Lower lobe of right lung (tissue), 2 donors: ENCODE data around the gene ETFDH. TPM values are rescaled to one million over a fixed set of nuclear protein-coding genes. Genes with fewer than 3 reads are reported as not detected.
A peak's percentile ranks its signal among the peaks of the same experiment; 100 is the strongest.

Source experiments
- ATAC-seq, 2 donors: fragments of 200-7000 bp; cut with Tn5 transposase; one replicate each; pipeline ENCODE4 v1.9.1; 2020 to 2022; ENCODE audit warnings: mild to moderate bottlenecking in 2 of 2, moderate library complexity in 2 of 2
- DNase-seq: peaks from one replicate; pipeline ENCODE4 v3.0.0-alpha.2; 2020
- H3K27ac ChIP-seq: fragments of 200-600 bp; one replicate; pipeline ENCODE4 v1.8.0; 2022
- H3K27me3 ChIP-seq: fragments of 200-600 bp; one replicate; pipeline ENCODE4 v1.8.0; 2022; ENCODE audit warnings: low read depth
- H3K36me3 ChIP-seq: fragments of 200-600 bp; one replicate; pipeline ENCODE4 v1.8.0; 2022; ENCODE audit warnings: mild to moderate bottlenecking
- H3K4me1 ChIP-seq: fragments of 200-600 bp; one replicate; pipeline ENCODE4 v1.8.0; 2022
- H3K4me3 ChIP-seq: fragments of 200-600 bp; one replicate; pipeline ENCODE4 v1.8.0; 2022; ENCODE audit warnings: mild to moderate bottlenecking
- H3K9me3 ChIP-seq: fragments of 200-600 bp; one replicate; pipeline ENCODE4 v1.8.0; 2022
- intact Hi-C: fragments of 100-400 bp; cut with DNase I; formaldehyde crosslinking; loops from one replicate; pipeline ENCODE4 v1.11.0; 2022
- total RNA-seq: library from RNA; stranded (reverse); fragmentation: NEBNext Ultra II Directional; extraction: Animal tissue kit (Norgen Biotek cat#: 25700); gene quantifications from one replicate; pipeline ENCODE4 v1.2.1, GENCODE V29; 2021
- TF ChIP-seq, protein P1 (sequence below): fragments of 200-600 bp; IDR thresholded peaks from one replicate; pipeline ENCODE4 v1.8.0; 2022; ENCODE audit warnings: antibody characterized with exemption, mild to moderate bottlenecking
- donor health status: DM: no; HTN: yes; CAD: no; lungs with severe emphysema.

ETFDH gene
- total RNA-seq, 1 donor from 2014 or later, result 27.7 TPM

DNA sequence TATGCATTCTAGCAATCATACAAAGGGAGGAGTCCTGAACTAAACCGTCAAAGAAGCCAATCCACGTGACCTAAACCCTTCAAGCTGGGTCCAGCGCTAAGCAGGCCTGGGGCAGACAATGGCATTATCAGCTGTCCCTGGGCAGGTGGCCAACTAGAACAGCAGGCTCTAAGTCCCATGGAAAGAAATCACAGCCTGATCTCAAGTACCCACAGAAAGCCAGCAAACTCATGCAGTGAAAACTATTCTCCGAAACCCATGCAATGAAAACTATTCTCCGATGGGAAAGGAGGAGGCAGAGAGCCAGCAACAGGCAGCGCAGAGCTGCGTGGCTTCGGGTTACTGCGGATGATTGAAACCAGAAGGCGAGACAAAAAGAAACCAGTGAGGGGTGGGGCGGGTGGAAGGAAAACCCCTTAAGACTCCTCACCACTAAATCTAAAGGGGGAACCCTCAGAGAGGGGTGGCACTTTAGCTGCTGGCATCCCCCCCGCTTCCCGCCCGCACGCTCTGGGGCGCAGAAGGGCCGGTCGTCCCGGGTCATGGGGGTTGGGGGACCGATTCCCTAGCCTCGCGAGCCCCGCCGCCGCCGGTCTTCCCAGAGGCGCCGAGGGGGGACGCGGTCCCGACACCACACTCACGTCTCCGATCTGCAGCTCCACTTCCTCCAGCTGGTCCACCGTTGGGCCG, 976 bp upstream of the ETFDH start:
- Histone ChIP-seq H3K4me1 (peaks cover 19% of the 10 kb centered on the region), H3K27me3 (no peaks in the 10 kb centered on the region), H3K9me3 (no peaks in the 10 kb centered on the region), H3K4me3 (peak overlapping the region; percentile 83), H3K27ac (peak overlapping the region; percentile 91), H3K36me3 (no peaks in the 10 kb centered on the region)
- TF ChIP-seq, protein P1, sequence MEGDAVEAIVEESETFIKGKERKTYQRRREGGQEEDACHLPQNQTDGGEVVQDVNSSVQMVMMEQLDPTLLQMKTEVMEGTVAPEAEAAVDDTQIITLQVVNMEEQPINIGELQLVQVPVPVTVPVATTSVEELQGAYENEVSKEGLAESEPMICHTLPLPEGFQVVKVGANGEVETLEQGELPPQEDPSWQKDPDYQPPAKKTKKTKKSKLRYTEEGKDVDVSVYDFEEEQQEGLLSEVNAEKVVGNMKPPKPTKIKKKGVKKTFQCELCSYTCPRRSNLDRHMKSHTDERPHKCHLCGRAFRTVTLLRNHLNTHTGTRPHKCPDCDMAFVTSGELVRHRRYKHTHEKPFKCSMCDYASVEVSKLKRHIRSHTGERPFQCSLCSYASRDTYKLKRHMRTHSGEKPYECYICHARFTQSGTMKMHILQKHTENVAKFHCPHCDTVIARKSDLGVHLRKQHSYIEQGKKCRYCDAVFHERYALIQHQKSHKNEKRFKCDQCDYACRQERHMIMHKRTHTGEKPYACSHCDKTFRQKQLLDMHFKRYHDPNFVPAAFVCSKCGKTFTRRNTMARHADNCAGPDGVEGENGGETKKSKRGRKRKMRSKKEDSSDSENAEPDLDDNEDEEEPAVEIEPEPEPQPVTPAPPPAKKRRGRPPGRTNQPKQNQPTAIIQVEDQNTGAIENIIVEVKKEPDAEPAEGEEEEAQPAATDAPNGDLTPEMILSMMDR, result no peak
- intact Hi-C loops, result no loop called here
- DNase-seq (peak; percentile 58), ATAC-seq (peak; percentile 12 to 27)

DNA sequence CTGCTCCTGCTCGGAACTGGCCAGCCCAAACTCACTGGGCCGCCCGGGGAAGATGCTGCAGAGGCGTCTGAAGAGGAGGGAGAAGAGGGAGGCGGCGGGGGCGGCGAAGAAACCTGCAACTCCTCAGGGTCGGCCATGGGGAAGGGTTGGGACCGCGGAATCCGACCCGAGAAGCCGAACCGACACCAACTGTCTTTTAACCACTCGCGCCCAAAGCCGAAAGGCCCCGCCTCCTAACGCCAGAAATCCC, 506 bp upstream of the ETFDH start, which contains the start of gene C4orf46:
Gene C4orf46 (minus strand): TSS at position 223 of the 250 bp plus-strand sequence. CDS start 86 bp downstream, at position 137.
- Histone ChIP-seq H3K4me3 (peak within 1 kb of the TSS; percentile 83), H3K27ac (peak within 1 kb of the TSS; percentile 91), H3K27me3 (no peaks in the 10 kb centered on the region), H3K9me3 (no peaks in the 10 kb centered on the region), H3K4me1 (peaks cover 19% of the 10 kb centered on the region), H3K36me3 (no peaks in the 10 kb centered on the region)
- DNase-seq, result no peak
- peak in 1 of 2 donors; percentile 20 for ATAC-seq
- TF ChIP-seq, protein P1, result no peak
- intact Hi-C loops, result no loop called here

DNA sequence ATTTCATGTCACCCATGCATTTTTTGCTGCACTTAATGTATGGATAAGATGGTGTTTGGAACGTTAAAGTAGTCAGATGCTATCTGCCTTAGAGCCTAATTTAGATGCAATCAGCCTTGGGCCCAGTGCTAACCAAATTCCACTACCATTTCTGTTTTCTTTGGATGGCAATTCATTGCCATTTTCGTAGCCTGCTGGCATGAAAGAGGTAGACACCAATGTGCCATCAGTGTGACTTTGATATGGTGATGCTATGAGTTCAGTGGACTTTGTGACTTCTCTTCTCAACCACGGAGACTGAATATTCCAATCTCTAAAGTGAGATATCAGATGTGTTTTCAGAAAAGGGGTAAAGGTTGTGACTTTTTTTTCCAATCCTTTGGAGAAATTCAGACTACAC, 1.5 kb downstream of the ETFDH start:
- Histone ChIP-seq H3K27ac (no peak overlapping the region), H3K4me3 (no peak overlapping the region), H3K36me3 (no peaks in the 10 kb centered on the region), H3K4me1 (peaks cover 19% of the 10 kb centered on the region), H3K9me3 (no peaks in the 10 kb centered on the region), H3K27me3 (no peaks in the 10 kb centered on the region)
- intact Hi-C loops, result no loop called here
- TF ChIP-seq, protein P1, result no peak
- DNase-seq, result no peak
- no peak for ATAC-seq

DNA sequence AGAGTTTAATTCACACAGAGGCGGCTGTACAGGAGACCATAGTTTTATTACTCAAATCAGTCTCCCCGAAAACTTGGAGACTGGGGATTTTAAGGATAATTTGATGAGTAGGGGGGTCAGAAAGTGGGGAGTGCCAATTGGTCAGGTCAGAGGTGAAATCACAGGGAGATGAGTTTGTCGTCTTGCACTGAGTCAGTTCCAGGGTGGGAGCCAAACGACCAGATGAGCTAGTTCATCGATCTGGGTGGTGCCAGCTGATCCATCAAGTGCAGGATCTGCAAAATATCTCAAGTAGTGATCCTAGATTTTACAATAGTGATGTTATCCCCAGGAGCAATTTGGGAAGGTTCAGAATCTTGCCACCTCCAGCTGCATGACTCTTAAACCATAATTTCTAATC, 4.0 kb downstream of the ETFDH start:
- Histone ChIP-seq H3K4me1 (peaks cover 9% of the 10 kb centered on the region), H3K27ac (no peak overlapping the region), H3K4me3 (no peak overlapping the region), H3K9me3 (no peaks in the 10 kb centered on the region), H3K36me3 (peaks cover 10% of the 10 kb centered on the region), H3K27me3 (no peaks in the 10 kb centered on the region)
- TF ChIP-seq, protein P1, result no peak
- intact Hi-C loops, result no loop called here
- ATAC-seq, result no peak
- no peak for DNase-seq

DNA sequence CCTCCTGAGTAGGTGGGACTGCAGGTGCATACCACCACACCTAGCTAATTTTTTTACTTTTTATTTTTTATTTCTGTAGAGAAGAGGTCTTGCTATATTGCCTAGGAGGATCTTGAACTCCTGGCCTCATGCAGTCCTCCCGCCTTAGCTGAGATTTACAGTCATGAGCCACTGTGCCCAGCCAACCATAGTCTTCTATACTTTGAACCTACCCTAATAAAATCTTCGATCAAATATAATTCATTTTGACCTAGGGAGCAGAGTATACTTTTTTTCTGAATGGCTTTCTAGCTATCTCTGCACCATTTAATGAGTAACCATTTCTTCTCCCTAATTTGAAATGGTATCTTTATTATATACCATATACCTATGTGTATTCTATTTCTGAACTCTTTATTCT, 6.7 kb downstream of the ETFDH start:
- TF ChIP-seq, protein P1, result no peak
- DNase-seq (no peak), ATAC-seq (no peak)
- H3K27ac ChIP-seq, result no peak overlapping the region
- intact Hi-C loops, result no loop called here
- no peaks in the 10 kb centered on the region for H3K9me3 ChIP-seq
- H3K36me3 ChIP-seq, result peaks cover 22% of the 10 kb centered on the region
- no peaks in the 10 kb centered on the region for H3K4me1 ChIP-seq
- H3K27me3 ChIP-seq, result no peaks in the 10 kb centered on the region
- no peak overlapping the region for H3K4me3 ChIP-seq
